OCI-M1 (cell line): ENCODE results near the gene CDK5R2.

ENCODE experiments used
- DNase-seq: peaks from one replicate; lab custom pipeline; 2025; lab: John Stamatoyannopoulos, UW

Gene CDK5R2

GRCh38 chr2:218961651-218962570 lies 2.4 kb downstream of the CDK5R2 start:
- peak; percentile 44 for DNase-seq

DNA sequence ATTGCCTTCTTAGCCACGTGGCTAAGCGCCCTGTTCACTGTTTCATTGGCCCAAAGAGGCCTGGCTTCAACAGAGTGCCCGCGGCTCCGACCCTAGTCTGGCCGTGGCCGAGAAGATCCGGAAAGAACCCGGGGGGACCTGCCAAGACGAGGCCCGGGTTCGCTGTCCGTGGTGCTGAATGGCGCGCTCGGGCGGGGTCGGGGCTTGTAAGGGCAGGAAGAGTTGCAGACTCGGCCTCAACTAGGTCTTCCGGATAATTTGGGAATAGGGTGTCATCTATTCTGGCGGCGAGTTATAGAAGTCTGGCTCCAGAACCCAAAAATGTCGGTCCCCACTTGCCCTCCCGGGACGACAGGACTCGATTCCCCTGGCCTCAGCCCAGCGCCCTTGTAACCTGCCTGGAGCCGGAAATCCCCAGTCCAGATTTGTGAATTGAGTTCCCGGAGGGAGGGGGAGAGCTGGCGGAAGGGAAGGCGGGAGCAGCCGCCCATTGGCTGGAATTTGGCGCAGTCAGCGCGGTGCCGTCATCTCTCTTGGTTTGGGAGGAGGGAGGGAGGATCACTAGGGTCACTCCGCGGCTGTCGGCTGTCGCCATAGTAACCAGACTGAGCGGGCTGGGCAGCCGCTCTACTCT lies 3.5 kb downstream of the CDK5R2 start:
- peak; percentile 66 for DNase-seq

DNA sequence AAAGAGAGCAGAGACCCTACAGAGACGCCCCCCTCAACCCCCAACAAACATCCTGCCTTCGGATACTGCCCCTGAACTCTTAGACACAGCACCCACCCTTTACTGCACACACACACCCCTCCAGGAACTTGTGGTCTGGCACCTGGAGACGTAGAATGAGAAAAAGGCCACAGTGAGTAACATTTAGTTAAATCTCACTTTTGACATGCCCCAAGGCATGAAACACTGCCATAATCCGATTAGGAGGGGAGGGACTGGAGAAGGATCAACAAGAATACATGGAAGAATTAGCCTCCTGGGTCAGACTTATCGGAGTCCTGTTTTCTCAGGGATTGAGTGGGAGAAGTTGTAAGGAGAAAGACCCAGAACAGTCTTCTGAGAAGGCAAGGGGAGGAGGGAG lies 4.1 kb downstream of the CDK5R2 start:
- DNase-seq: no peak

DNA sequence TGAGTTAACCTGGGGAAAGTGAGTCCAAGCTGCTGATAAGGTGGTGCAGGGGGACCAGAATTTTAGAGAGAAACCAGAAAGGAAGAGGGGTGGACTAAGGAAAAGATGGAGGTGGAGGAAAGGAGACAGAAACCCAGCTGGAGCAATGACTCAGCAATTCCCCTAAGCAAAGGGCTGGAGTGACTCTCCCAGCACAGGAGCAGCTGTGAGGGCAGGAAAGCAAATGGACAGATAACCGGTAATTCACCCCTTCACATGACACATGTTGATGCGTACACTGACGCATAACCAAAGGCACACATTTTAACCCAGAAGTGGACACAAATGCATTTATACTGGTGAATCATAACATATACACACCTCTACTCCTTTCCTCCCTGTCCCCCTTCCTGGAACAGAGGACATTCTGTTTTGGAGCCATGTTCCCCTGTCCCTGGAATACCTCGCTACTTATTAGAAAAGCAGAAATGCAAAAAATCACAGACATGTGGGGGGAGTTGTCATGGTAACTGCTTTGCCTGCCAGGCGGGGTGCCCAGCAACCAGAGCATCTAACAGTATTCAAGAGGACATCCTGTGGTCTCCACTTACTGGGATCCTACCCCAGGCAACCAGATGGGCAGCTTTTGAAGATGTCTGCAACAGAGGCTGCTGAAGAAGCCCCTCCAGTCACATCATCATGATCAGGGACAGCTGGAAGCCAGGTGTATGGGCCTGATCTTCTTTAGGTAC lies 4.7 kb downstream of the CDK5R2 start:
- peak; percentile 14 for DNase-seq

- no peak for DNase-seq
These were observed 11.4 kb downstream of the CDK5R2 start for GRCh38 chr2:218970894-218971293.

- DNase-seq: peak; percentile 80
These were observed 15.8 kb downstream of the CDK5R2 start for GRCh38 chr2:218975060-218975777.

DNA sequence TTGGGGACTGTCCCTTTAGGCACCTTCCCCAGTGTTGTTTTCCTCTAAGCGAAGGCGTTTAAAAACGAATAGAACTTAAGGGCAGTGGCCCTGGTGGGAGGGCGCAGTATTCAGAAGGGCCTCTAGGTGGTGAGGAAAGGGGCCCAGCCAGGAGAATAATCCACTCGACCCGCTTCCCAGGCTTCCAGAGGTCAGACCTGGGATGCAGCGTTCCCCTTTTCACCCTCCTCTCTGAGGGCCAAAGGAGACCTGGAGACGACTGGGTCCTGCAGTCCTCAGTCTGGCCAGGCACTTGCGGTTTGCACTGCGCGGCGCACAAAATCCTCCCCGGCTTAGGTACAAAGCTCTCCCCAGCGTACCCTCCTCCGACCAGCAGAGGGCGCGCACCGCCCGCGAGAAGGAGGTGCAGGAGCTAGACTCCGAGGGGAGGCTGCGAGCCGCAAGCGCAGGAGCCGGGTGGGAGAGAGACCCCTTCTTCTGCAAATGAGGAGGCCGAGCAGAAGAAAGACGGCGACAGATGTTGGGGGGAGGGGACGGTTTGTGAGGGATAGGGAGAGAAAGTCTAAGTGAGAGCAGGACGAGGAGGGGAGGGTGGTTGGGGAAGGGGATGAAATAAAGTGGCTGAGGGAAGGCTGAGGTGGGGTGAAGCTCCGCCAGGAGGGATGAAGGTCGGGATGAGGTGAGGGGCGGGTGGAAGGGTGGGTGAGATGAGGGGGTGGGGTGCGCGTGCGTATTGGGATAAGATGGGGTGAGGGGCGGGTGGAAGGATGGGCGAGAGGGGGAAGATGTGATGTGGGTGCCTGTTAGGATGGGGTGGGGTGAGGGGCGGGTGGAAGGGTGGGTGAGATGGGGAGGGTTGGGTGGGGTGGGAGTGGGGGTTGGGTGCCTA lies 20.6 kb downstream of the CDK5R2 start:
- peak; percentile 92 for DNase-seq

DNA sequence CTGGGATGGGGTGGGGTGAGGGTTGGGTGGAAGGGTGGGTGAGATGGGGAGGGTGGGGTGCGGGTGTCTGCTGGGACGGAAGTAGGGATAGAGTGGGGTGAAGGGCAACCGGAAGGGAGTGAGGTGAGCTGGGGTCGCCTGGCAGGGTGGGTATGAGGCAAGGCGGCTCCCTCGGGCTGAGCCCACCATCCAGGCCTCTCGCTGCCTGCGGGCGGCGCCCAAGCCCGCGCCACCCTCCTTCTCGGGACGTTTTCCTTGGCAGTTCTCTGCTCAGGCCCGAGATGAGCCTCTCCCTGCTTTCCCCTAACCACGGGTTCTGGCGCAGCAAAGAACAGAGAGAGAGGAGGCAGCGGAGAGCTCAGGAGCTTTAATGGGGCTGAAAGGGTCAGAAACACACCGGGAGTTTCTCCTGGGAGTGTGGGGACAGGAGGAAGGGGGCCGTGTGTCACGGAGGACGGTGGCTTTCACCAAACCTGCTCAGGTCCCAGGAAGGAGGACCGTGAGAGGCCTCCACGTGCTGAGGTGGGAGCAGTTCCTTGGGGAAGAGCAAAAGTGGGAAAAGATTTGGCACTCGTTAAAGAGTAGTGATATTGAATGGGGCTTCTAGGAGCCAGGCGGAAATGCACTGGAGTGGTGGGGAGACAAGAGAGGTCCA lies 21.4 kb downstream of the CDK5R2 start:
- DNase-seq: peak; percentile 18

DNA sequence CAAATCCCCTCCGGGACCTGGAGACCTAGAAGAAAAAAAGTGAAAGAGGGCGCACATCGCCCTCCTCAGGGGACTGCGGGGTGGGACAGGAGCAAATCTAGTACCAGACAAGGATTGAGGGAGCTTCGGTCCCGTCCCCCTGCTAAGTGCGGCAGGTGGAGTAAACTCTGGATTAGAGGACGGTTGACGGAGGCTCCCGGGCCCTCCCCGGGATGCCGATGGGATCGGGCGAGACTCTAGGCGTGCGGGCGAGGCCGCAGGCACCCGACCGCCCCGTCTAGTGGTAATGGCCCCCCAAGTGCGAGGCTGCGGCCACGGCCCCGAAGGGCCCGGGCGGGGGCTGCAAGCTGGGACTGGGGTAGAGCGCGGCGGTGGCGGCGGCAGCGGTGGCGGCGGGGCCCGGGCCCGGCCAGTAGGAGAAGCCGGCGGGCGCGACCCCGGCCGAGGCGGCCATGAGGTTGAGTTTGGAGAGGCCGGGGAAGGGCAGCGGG lies 22.0 kb downstream of the CDK5R2 start:
- no peak for DNase-seq

GRCh38 chr2:218981881-218982585 lies 22.6 kb downstream of the CDK5R2 start:
- no peak for DNase-seq

DNA sequence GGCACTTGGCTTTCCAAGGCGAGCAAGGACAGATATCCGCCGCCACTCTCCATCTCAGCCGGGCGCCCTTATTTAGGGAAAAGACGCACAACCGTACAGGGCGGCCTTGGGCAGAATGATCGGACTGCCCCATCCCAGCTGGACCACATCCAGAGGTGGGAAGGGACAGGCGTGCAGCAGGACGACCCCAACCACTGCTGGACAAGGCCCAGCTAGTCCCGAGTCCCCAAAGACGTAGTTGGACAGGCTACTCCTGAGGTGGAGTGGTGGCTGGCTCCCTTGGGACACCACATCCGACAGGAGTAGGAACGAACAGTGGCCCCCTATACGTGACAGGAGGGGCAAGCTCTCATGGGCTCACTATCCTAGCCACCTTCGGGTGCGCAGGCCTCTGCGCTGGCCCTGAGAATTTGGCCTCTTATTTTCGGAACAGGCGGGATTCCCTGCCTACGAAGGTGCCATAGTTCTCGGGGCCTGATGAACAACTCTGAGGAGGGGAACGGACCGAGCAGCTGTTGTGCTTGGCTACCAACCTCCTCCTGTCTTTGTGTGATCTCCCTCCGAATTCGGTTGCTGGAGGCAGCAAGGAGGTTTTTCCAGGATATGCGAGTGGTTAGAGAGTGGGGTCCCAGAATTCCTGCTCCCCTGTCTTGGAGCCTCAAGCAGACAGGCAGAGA lies 23.3 kb downstream of the CDK5R2 start:
- DNase-seq: no peak

DNA sequence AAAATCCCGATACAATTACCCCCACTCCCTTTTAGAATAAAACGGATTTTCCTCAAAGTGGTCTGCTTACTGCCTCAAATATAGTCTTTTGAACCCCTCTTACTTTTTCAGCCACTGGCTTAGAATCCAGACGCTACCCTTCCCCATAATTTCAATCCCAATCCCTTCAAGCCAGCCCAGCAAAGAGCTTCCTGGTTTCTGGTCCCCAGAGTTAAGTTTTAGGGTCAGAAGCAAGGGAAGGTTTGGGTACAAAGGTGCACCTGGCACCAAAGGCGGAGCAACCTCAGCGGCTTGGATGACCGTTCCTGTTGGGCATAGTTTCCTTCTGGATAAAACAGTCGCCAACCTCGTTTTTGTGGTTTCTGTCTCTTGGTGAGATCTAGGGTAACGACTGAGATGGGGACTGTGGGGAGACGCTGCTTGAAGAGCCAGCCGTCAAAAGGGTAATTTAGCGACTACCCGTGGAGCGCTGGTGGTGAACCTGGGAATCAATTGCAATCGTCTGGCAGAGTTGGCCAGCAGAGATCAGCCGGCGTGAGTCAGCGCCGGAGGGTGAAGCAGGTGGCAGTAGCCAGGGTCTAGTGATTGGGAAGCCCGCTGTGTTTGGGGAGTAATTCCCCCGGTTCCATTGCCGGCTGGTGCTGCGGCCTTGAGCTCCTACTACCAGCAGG lies 23.9 kb downstream of the CDK5R2 start:
- DNase-seq: no peak

GRCh38 chr2:218983934-218984238 lies 24.4 kb downstream of the CDK5R2 start:
- DNase-seq: no peak

DNA sequence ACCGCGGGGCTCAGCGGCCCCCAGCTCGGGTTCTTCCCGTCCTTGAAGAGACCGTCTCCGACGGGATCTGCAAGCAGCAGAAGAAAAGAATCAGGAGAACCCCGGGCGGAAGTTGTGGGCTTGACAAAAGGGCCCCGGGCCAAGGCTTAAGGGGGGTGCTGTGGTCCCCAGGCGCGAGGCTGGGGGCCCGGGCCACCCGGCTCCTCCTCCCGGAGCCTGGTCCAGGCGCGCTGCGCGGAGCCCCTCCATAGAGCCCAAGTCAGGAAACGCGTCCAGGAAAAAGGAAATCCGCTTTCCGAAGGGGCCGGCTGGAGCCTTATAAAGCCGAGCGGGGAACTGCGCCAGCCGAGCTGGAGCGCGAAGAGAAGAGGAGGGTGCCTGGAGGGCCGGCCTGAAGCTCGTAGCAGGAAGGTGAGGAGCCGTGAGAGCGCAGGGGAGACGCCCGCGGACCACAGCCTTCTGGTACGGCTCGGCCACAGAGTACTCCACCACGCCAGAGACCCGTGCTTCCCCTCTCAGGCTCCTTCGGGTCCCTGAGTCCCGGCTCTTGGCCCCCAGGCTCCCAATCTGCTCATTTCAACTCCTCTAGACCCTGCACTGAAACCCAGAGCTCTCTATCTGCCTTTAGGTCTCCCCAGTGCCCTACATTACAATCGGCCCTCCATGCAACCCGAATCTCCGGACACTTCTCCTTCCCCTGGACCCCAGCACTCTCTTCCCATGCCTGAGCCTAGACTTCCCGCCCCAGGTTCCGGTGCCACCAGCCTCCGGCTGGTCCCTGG lies 25.0 kb downstream of the CDK5R2 start:
- peak; percentile 54 for DNase-seq

GRCh38 chr2:218985021-218985324 lies 25.5 kb downstream of the CDK5R2 start, which contains the start of gene FEV:
Gene FEV (minus strand): TSS chr2:218985184. CDS start chr2:218985075, 109 bp downstream.
- no peak for DNase-seq

DNA sequence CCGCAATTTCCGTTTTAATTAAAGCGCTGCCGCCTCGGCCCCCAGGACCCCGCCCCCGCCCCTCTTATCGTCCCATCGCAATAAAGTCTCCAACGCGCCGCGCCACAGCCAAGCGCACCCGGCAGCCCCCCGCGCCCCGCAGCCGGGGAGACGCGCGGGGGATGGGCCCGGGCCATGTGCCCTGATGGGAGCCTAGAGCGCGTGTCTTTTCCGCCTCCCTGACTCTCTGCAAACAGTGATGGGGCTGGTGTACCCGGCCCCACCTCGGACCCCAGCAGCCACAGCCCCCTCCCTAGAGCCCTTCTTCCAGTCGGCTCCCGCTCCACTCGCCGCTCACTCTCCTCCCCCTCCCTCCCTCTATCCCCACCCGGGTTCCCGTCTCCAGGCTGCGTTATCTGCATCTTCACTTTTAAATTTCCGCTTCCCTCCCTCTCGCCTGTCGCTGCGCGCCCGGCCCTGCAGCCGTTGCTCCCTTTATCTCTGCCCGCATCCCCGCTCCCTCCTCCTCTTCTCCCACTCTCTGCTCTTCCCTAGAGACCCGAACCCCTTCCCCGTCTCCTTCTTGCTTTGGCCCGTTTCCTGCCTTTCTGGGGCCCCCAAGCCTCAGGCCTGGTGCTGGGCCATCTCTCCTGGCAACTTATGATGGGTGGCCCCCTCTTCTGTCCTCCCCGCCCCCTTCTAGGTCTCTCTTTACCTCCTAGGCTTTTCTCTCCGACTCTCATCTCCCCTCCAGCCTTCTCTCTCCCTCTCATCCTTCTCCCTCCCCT lies 26.0 kb downstream of the CDK5R2 start:
- DNase-seq: peak; percentile 77

DNA sequence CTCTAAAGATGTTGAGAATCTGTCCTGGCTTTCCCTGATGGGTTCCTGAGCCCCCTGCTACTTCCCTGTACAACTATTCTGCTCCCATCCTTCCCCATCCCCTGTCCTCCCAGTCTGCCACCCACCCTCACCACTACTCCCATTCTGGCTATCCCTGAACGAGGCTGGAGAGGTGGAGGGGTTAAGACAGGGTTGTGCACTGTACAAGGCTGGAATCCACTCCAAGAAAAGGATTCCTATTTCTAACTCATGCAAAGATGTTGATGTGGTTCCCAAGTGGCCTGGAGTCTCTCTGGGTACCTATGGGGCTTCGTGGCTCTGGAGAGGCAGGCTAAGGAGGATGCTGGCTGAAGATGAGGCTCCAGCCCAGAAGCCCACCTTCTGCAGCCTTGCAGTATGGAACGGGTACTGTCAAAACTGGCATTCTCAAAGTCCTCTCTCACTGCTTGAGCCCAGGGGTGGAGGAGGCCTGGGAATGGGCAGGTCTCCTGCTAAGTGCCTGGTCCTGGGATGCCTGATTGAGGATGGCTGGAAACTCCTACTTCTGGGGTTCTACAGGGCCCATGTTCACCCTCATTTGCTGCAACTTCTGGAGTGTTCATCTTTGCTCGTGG lies 26.8 kb downstream of the CDK5R2 start:
- DNase-seq: no peak
